H9 (cell line): Measurements from ENCODE around the gene DENND1C. TPM values are rescaled to one million over a fixed set of nuclear protein-coding genes. Genes with fewer than 3 reads are reported as not detected.

Experiments
- DNase-seq: peaks from one replicate; pipeline ENCODE4 v3.0.0-alpha.2; 2017
- H2AFZ ChIP-seq: one replicate; pipeline ENCODE4 v1.6.1; 2013; ENCODE audit warnings: mild to moderate bottlenecking, low read length, control low read depth, moderate library complexity
- H2AK5ac ChIP-seq: 2 replicates; pipeline ENCODE4 v1.6.1; 2013; ENCODE audit warnings: low read length, control low read depth, mixed read lengths; ENCODE audit not compliant: insufficient read length
- H2BK120ac ChIP-seq: one replicate; pipeline ENCODE4 v1.6.1; 2013; ENCODE audit warnings: low read depth, mild to moderate bottlenecking, low read length, control low read depth, inconsistent platforms; ENCODE audit not compliant: poor library complexity, severe bottlenecking
- H2BK12ac ChIP-seq: 2 replicates; pipeline ENCODE4 v1.6.1; 2013; ENCODE audit warnings: low read length, control low read depth, mixed read lengths, low read depth; ENCODE audit not compliant: insufficient read length
- H2BK15ac ChIP-seq: 2 replicates; pipeline ENCODE4 v1.6.1; 2013; ENCODE audit warnings: low read depth, low read length, control low read depth
- H2BK20ac ChIP-seq: one replicate; pipeline ENCODE4 v1.6.1; 2013; ENCODE audit warnings: low read depth, mild to moderate bottlenecking, low read length, control low read depth, inconsistent platforms; ENCODE audit not compliant: poor library complexity, severe bottlenecking
- H2BK5ac ChIP-seq: 2 replicates; pipeline ENCODE4 v1.6.1; 2013; ENCODE audit warnings: low read length, control low read depth, mixed read lengths; ENCODE audit not compliant: insufficient read length
- H3K14ac ChIP-seq: 2 replicates; pipeline ENCODE4 v1.6.1; 2013; ENCODE audit warnings: low read length, control low read depth; ENCODE audit not compliant: insufficient read depth
- H3K18ac ChIP-seq: 2 replicates; pipeline ENCODE4 v1.6.1; 2013; ENCODE audit warnings: low read depth, mild to moderate bottlenecking, mixed read lengths, low read length, control low read depth; ENCODE audit not compliant: insufficient read length
- H3K23ac ChIP-seq: 2 replicates; pipeline ENCODE4 v1.6.1; 2013; ENCODE audit warnings: low read length, control low read depth, mixed read lengths, low read depth; ENCODE audit not compliant: insufficient read length
- H3K23me2 ChIP-seq: 2 replicates; pipeline ENCODE4 v1.6.1; 2013; ENCODE audit warnings: low read depth, mild to moderate bottlenecking, mixed read lengths, low read length, control low read depth; ENCODE audit not compliant: insufficient read length, poor library complexity, severe bottlenecking
- H3K27ac ChIP-seq: 2 replicates; pipeline ENCODE4 v1.5.1; 2013; ENCODE audit warnings: low read length, control low read depth, mixed read lengths, low read depth; ENCODE audit not compliant: insufficient read length
- H3K27me3 ChIP-seq: 2 replicates; pipeline ENCODE4 v1.6.1; 2013; ENCODE audit warnings: low read length, control low read depth, inconsistent platforms; ENCODE audit not compliant: insufficient read depth
- H3K4ac ChIP-seq: 2 replicates; pipeline ENCODE4 v1.6.1; 2013; ENCODE audit warnings: low read depth, mild to moderate bottlenecking, control low read depth, inconsistent platforms, low read length, moderate library complexity
- H3K4me1 ChIP-seq: 2 replicates; pipeline ENCODE4 v1.6.1; 2013; ENCODE audit warnings: low read length, control low read depth, inconsistent platforms; ENCODE audit not compliant: insufficient read depth
- H3K4me2 ChIP-seq: 2 replicates; pipeline ENCODE4 v1.6.1; 2013; ENCODE audit warnings: low read length, control low read depth, mixed read lengths; ENCODE audit not compliant: insufficient read length, insufficient read depth
- H3K56ac ChIP-seq: 2 replicates; pipeline ENCODE4 v1.6.1; 2013; ENCODE audit warnings: low read depth, mild to moderate bottlenecking, mixed read lengths, low read length, control low read depth; ENCODE audit not compliant: insufficient read length
- H3K79me1 ChIP-seq: 2 replicates; pipeline ENCODE4 v1.6.1; 2013; ENCODE audit warnings: low read depth, mild to moderate bottlenecking, moderate library complexity, low read length, control low read depth, inconsistent platforms; ENCODE audit not compliant: insufficient read depth, poor library complexity, severe bottlenecking
- H3K79me2 ChIP-seq: 2 replicates; pipeline ENCODE4 v1.6.1; 2013; ENCODE audit warnings: low read length, control low read depth, inconsistent platforms; ENCODE audit not compliant: insufficient read depth
- H3K9ac ChIP-seq: 2 replicates; pipeline ENCODE4 v1.6.1; 2013; ENCODE audit warnings: low read length, control low read depth, mixed read lengths; ENCODE audit not compliant: insufficient read length; ENCODE audit errors: extremely low read depth
- H3K9me3 ChIP-seq: one replicate; pipeline ENCODE4 v1.6.1; 2013; ENCODE audit warnings: low read depth, low read length, inconsistent platforms; ENCODE audit not compliant: control insufficient read depth
- H3T11ph ChIP-seq: one replicate; pipeline ENCODE4 v1.6.1; 2013; ENCODE audit warnings: mild to moderate bottlenecking, low read length, control low read depth, inconsistent platforms
- H4K20me1 ChIP-seq: one replicate; pipeline ENCODE4 v1.6.1; 2013; ENCODE audit not compliant: control insufficient read depth, insufficient read length, insufficient read depth
- H4K5ac ChIP-seq: 2 replicates; pipeline ENCODE4 v1.6.1; 2013; ENCODE audit warnings: low read depth, mild to moderate bottlenecking, mixed read lengths, low read length, control low read depth; ENCODE audit not compliant: insufficient read length
- H4K8ac ChIP-seq: replicated peaks from 2 replicates; pipeline ENCODE4 v1.6.1; 2013; ENCODE audit warnings: low read length, control low read depth, mixed read lengths, low read depth; ENCODE audit not compliant: insufficient read length
- H4K91ac ChIP-seq: 2 replicates; pipeline ENCODE4 v1.6.1; 2013; ENCODE audit warnings: low read depth, mild to moderate bottlenecking, moderate library complexity, mixed read lengths, low read length, control low read depth; ENCODE audit not compliant: insufficient read length
- H3K27ac Mint-ChIP-seq, 3 experiments: 2 replicates in 2 of 3; 3 replicates in 1 of 3; pipeline ENCODE4 v1.8.0; 2020 to 2021; ENCODE audit warnings: mixed read lengths in 3 of 3, mild to moderate bottlenecking in 1 of 3, moderate library complexity in 1 of 3
- H3K27me3 Mint-ChIP-seq: 2 replicates; pipeline ENCODE4 v1.8.0; 2021; ENCODE audit warnings: low read depth, mild to moderate bottlenecking, moderate library complexity, mixed read lengths
- H3K36me3 Mint-ChIP-seq, 3 experiments: 2 replicates in 2 of 3; 3 replicates in 1 of 3; pipeline ENCODE4 v1.8.0; 2020 to 2021; ENCODE audit warnings: low read depth in 3 of 3, mixed read lengths in 3 of 3; ENCODE audit not compliant: insufficient read depth in 1 of 3
- H3K4me1 Mint-ChIP-seq, 2 experiments: 2 replicates each; pipeline ENCODE4 v1.8.0; 2020; ENCODE audit warnings: mixed read lengths in 2 of 2
- H3K4me3 Mint-ChIP-seq, 2 experiments: 2 replicates in 1 of 2; 3 replicates in 1 of 2; pipeline ENCODE4 v1.8.0; 2020 to 2021; ENCODE audit warnings: mild to moderate bottlenecking in 2 of 2, mixed read lengths in 2 of 2, moderate library complexity in 1 of 2
- H3K9me3 Mint-ChIP-seq, 2 experiments: 2 replicates in 1 of 2; 3 replicates in 1 of 2; pipeline ENCODE4 v1.8.0; 2020; ENCODE audit warnings: mild to moderate bottlenecking in 2 of 2, mixed read lengths in 2 of 2, moderate library complexity in 1 of 2
- WGBS: extraction: QIAGEN DNeasy Blood & Tissue Kit; methylation state at CpG from one replicate; pipeline ENCODE4 v1.1.7; 2013; ENCODE audit warnings: missing lambda C conversion rate, low lambda C conversion rate, mixed read lengths; ENCODE audit not compliant: insufficient read length; ENCODE audit errors: extremely low coverage; 5-methylcytosine and 5-hydroxymethylcytosine counted together
- total RNA-seq: library from RNA; stranded (reverse); gene quantifications from 2 replicates; pipeline ENCODE4 v1.2.1, GENCODE V29; 2021
- TF ChIP-seq, protein P1 (sequence below): fragments of 200-600 bp; sonication (generic); conservative IDR thresholded peaks from 3 replicates; pipeline ENCODE4 v1.8.0; 2021; ENCODE audit warnings: antibody characterized with exemption, mild to moderate bottlenecking

The DENND1C gene
- total RNA-seq, 1 experiment from 2014 or later: 2.4 TPM

- Histone ChIP-seq H4K91ac (no peak overlapping the region), H2BK12ac (no peak overlapping the region), H3T11ph (no peak overlapping the region), H3K4ac (no peak overlapping the region), H3K18ac (no peak overlapping the region), H3K4me1 (no peaks in the 10 kb centered on the region), H3K27me3 (no peaks in the 10 kb centered on the region), H3K79me1 (peaks cover 7% of the 10 kb centered on the region), H3K4me2 (no peak overlapping the region), H4K8ac (no peak overlapping the region), H2BK5ac (no peak overlapping the region), H4K5ac (no peak overlapping the region), H4K20me1 (no peaks in the 10 kb centered on the region), H3K23me2 (peaks cover under 1% of the 10 kb centered on the region), H3K23ac (no peak overlapping the region), H2AFZ (no peak overlapping the region), H3K14ac (no peak overlapping the region), H2BK15ac (no peak overlapping the region), H3K9ac (no peak overlapping the region), H3K79me2 (peaks cover 38% of the 10 kb centered on the region), H3K56ac (no peak overlapping the region), H2BK120ac (no peak overlapping the region), H2BK20ac (no peak overlapping the region), H2AK5ac (no peak overlapping the region), H3K27ac (no peak overlapping the region), H3K9me3 (no peaks in the 10 kb centered on the region)
- H3K9me3 Mint-ChIP-seq: no peaks in the 10 kb centered on the region; a peak in 2 of 5 replicates
- H3K27ac Mint-ChIP-seq: no peak overlapping the region; a peak in 1 of 7 replicates
- WGBS: no CpG with 5 or more reads among the region's 19 CpGs
- TF ChIP-seq, protein P1, sequence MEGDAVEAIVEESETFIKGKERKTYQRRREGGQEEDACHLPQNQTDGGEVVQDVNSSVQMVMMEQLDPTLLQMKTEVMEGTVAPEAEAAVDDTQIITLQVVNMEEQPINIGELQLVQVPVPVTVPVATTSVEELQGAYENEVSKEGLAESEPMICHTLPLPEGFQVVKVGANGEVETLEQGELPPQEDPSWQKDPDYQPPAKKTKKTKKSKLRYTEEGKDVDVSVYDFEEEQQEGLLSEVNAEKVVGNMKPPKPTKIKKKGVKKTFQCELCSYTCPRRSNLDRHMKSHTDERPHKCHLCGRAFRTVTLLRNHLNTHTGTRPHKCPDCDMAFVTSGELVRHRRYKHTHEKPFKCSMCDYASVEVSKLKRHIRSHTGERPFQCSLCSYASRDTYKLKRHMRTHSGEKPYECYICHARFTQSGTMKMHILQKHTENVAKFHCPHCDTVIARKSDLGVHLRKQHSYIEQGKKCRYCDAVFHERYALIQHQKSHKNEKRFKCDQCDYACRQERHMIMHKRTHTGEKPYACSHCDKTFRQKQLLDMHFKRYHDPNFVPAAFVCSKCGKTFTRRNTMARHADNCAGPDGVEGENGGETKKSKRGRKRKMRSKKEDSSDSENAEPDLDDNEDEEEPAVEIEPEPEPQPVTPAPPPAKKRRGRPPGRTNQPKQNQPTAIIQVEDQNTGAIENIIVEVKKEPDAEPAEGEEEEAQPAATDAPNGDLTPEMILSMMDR: no peak
- peaks cover 10 to 26% of the 10 kb centered on the region in 2 experiments for H3K4me1 Mint-ChIP-seq
- H3K27me3 Mint-ChIP-seq: no peaks in the 10 kb centered on the region
- H3K36me3 Mint-ChIP-seq: peaks cover 53 to 97% (median 94%) of the 10 kb centered on the region in 3 experiments
- no peak overlapping the region for H3K4me3 Mint-ChIP-seq
- no peak for DNase-seq
These were observed 63.0 kb downstream of the DENND1C start for GRCh38 chr19:6418562-6418932.
